ENCODE measurements around the gene SREBF1.

The SREBF1 gene

GRCh38 chr17:17840751-17841591 lies 4.2 kb upstream of the SREBF1 start:
- no peak for DNase-seq (ENCODE audit: low spot score)

GRCh38 chr17:17839791-17840707 lies 3.3 kb upstream of the SREBF1 start:
- peak; percentile 79 for DNase-seq (ENCODE audit: low spot score)

GRCh38 chr17:17837966-17838962 lies 1.5 kb upstream of the SREBF1 start:
- DNase-seq (ENCODE audit: low spot score), result peak; percentile 30

GRCh38 chr17:17837380-17837821 lies 615 bp upstream of the SREBF1 start:
- DNase-seq (ENCODE audit: low spot score), result peak; percentile 40

- peak; percentile 92 for DNase-seq (ENCODE audit: low spot score)
These were observed 452 bp downstream of the SREBF1 start for GRCh38 chr17:17836250-17836817.

- no peak for DNase-seq (ENCODE audit: low spot score)
These were observed 1.2 kb downstream of the SREBF1 start for GRCh38 chr17:17835415-17836249.

DNA sequence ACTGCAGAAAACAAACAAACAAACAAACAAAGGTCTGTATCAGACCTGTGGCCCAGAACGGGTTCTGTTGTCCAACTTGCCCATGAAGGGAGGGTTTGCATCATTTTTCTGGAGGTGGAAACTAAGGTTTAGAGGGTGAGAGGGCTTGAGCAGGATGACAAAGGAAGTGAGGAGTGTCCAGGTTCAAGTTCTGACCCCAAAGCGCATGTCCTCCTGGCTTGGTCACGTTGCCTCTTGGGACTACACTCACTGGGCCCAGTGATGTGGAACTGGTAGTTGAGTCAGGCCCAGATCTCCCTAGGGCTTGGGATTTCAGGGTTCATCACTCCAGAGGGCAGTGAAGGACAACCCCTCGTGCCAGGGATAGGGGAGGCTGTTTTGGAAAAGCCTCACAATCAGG lies 1.8 kb downstream of the SREBF1 start:
- no peak for DNase-seq (ENCODE audit: low spot score)

GRCh38 chr17:17833658-17834357 lies 3.0 kb downstream of the SREBF1 start:
- peak; percentile 24 for DNase-seq (ENCODE audit: low spot score)

DNA sequence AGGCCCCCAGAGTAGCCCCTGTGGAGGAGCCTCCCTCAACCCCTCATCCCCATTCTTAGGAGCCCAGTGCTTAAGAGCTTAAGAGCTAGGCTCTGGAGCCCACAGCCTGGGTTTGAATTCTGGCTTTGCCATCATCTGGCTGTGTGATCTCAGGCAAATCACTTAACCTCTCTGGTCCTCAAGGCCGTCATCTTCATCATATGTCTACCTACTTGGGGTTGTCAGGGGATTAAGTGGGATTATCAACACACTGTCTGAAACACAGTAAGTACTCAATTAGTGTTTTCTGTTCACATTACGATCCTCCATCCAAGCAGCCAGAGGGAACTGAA lies 4.8 kb downstream of the SREBF1 start:
- DNase-seq (ENCODE audit: low spot score), result no peak

DNA sequence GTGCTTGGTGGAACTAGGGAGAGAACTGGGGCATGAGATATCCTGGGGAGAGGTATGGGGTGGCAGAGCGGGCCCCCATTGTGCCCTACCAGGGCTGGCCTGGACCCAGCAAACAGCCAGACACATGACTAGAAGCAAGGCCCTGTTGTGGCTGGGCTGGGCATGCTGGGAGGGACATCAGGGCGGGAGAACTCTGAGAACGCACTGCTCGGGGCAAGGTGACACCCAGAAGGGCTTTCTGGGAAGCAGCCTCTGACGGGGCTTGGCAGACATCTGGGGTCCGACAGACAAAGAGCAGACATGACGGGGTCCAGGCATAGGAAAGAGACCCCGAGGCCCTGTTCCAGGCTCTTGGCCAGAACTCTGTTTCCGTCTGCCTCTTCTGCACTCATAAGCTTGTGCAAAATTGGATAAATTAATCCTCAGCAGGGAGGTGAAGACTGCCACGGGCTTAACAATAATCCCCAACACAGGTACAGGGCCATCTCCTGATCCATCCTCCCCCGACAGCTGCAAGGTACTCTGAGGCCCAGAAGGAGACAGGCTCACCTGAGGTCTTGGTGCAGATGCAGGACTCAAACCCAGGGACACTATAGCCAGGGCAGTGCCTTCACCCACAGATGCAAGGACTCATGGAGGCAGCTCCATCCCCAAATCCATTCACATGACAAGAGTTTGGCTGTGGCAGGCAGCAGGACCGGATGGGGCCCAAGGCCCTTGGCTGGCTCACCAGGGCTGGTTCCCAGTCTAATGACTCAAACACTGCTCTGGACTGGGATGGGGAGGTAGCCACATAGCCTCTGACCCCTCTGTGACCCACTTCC lies 5.4 kb downstream of the SREBF1 start:
- no peak for DNase-seq (ENCODE audit: low spot score)

DNA sequence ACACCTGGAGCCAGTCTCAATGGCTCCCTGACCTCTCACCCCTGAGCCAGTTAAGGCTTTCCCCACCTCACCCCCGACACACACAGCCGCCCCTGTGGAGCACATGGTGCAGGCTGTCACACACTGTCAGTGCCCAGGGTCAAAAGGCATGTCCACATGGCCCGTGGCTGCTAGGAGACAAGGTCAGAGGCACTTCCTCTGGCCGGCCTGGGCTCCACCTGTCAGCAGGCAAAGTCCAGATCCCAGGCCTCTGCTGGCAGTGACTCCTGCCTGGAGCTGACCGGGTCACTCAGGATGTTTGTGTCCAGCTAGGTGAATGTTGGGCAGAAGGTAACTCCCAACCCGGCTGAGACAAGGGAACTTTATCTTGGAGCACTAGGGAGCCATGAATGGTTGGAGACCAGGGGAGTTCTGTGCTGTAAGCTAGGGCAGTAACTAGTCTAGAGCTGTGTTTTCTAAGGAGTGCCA lies 6.0 kb downstream of the SREBF1 start:
- DNase-seq (ENCODE audit: low spot score), result no peak

DNA sequence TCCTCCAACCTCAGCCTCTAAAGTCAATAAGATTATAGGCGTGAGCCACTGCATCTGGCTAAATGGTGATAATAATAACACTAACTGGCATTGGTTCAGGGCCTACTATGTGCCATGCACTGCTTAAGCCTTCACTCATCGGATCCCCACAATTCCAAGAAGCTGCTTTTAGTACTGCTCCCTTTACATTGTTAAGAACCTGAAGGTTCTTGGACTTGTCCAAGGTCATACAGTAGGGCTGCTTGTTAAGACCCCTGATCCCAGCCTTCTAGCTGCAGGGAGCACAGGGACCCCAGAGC lies 6.6 kb downstream of the SREBF1 start:
- no peak for DNase-seq (ENCODE audit: low spot score)

DNA sequence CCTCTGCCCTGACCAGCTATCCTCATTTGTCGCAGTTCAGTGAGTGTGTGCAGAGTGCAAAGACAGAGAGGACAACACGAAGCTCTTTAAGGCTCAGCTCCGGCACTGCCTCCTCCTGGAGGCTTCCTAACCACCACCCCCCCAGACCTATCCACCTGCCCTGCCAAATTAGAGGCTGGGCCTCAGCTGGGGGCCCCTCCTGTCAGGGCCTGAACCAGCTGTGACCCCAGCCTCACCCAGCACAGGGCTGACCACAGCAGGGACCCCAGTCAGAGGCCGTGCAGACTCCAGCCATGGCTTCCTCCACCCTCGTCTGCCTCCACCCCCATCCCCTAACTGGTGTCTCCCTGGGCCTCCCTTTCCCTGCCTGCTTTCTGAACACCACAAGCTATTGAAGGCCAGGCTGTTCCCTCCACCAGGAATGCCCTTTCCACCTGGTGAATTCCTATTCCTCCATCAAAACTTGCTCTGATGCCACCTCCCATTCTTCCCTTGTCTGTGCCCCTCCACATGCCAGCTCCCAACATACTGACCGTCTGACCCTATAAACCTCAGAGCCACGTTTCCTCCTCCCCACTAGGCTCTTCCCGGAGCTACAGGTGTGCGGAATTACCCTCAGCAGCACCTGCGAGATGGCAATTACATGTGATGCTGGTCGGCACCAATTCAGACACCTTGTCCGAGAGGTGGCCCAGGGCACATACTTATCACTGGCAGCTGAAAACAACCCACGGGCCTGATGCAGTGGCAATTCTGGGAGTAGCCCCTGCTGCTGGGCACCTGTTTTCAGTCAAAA lies 8.8 kb downstream of the SREBF1 start:
- DNase-seq (ENCODE audit: low spot score), result no peak

DNA sequence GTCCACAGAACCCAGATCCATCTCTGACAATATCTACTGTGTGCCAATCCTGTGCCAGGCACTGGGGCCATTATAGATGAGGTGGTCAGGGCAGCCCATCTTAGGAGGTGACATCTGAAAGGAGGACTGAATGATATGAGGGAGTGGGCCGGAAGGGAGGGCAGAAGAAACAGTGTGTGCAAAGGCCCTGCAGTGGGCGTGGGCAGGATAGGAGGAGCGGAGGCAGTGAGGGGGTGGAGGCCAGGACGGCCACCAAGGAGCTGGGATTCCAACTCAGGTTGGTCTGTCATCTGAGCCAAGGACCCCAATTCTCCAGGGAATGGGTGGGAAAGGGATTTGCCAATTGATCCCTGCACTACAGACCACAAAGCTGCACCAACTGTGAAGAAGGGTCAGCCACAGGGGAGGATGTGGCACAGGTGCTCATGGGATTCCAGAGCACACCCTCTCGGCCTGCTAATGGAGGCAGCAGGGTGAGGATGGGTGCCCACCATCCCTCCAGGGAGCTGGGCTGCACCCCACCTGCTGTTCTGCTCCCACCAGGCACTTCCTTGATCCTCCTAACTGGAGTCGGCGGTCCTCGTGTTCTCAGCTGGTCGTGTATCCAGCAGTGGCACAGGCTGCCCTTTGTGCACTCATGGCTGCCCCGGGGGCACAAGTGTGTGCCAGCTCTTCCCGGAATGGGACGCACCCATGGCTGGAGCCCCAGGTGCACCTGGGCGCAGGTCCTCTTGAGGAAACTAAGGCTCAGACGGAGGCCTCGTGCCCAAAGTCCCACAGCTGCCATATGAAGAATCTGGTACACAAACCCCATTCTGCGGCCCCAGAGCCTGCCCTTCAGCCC lies 9.6 kb downstream of the SREBF1 start:
- no peak for DNase-seq (ENCODE audit: low spot score)

DNA sequence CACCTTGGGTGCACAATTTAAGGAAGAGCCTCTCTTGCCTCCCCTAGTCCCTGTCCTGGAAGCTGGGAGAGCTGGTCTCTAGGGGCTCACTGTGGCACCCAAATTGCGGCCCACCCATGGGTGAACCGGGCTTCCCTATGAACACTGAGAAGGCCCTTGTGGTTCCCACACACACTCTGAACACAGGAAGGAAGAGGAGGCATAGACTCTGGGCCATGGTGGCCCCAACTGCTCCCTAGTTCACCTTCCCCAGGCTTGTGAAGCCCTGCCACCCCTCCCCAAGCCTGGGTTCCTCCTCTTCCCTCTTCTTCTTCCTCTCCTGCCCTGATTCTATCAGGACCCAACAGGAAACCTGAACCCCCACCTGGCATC lies 10.5 kb downstream of the SREBF1 start:
- no peak for DNase-seq (ENCODE audit: low spot score)

DNA sequence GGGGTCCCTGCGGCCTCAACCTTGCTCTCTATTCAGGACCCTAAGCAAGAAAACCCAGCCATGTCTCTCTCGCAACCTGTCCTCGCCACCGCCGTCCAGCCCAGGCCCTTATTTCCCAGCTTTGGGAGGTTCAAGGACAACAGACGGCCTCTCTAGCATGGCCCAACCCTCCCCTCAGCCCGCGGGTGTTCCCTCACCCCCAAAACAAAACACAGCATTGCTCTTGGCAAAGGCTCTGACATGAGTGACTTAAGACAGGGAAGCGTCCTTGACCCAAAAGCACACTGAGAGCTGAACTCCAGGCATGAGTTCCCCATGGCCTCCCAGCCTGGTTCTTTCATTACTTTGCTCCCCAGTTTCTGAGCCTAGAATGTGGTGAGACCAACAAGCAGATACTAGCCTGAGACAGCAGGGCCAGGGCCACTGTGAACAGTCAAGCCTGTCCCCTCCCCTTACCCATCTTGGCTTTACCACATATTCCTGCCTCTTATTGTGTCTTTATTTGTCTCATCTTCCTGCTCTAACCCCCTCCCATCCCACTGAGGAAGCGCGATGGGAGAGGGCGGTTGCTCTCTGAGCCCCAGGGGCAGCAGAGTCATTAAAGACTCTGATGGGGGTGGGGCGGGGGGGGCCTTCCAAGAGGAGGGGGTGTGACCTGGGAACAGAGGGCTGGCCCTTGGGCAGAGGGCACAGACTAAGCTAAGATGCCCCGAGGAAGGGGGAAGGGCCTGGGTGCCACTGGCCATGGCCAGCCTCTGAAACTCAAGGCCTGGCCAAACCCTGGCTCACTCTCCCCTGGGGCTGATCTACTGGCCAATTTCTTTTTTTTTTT lies 11.8 kb downstream of the SREBF1 start:
- DNase-seq (ENCODE audit: low spot score), result peak; percentile 20
